Osteocyte (in vitro differentiated cells): ENCODE results near the gene NES. TPM values are rescaled to one million over a fixed set of nuclear protein-coding genes. Genes with fewer than 3 reads are reported as not detected.
A peak's percentile ranks its signal among the peaks of the same experiment; 100 is the strongest.

ENCODE experiments used
- DNase-seq: peaks from one replicate; pipeline ENCODE4 v3.0.0; 2021; ENCODE audit warnings: mixed read lengths; ENCODE audit not compliant: unreplicated experiment; ENCODE audit errors: extremely low spot score
- H3K27ac Mint-ChIP-seq: one replicate; pipeline ENCODE4 v1.8.0; 2021; ENCODE audit warnings: mild to moderate bottlenecking, mixed read lengths; ENCODE audit not compliant: unreplicated experiment
- H3K27me3 Mint-ChIP-seq: one replicate; pipeline ENCODE4 v1.8.0; 2021; ENCODE audit warnings: mixed read lengths; ENCODE audit not compliant: unreplicated experiment
- H3K36me3 Mint-ChIP-seq: one replicate; pipeline ENCODE4 v1.8.0; 2021; ENCODE audit warnings: mixed read lengths; ENCODE audit not compliant: unreplicated experiment
- H3K4me1 Mint-ChIP-seq: one replicate; pipeline ENCODE4 v1.8.0; 2021; ENCODE audit warnings: mixed read lengths; ENCODE audit not compliant: unreplicated experiment
- H3K4me3 Mint-ChIP-seq: one replicate; pipeline ENCODE4 v1.8.0; 2021; ENCODE audit warnings: mild to moderate bottlenecking, moderate library complexity, mixed read lengths; ENCODE audit not compliant: unreplicated experiment
- H3K9me3 Mint-ChIP-seq: one replicate; pipeline ENCODE4 v1.8.0; 2021; ENCODE audit warnings: mixed read lengths; ENCODE audit not compliant: unreplicated experiment
- total RNA-seq: library from RNA; stranded (reverse); gene quantifications from 2 replicates; pipeline ENCODE4 v1.2.1, GENCODE V29; 2021
- TF ChIP-seq, protein P1 (sequence below): fragments of 200-600 bp; sonication (generic); IDR thresholded peaks from 2 replicates; pipeline ENCODE4 v1.5.0; 2021; ENCODE audit warnings: antibody characterized with exemption, mild to moderate bottlenecking, moderate library complexity

Gene NES
- total RNA-seq, 1 donor from 2014 or later: 26.5 TPM

DNA sequence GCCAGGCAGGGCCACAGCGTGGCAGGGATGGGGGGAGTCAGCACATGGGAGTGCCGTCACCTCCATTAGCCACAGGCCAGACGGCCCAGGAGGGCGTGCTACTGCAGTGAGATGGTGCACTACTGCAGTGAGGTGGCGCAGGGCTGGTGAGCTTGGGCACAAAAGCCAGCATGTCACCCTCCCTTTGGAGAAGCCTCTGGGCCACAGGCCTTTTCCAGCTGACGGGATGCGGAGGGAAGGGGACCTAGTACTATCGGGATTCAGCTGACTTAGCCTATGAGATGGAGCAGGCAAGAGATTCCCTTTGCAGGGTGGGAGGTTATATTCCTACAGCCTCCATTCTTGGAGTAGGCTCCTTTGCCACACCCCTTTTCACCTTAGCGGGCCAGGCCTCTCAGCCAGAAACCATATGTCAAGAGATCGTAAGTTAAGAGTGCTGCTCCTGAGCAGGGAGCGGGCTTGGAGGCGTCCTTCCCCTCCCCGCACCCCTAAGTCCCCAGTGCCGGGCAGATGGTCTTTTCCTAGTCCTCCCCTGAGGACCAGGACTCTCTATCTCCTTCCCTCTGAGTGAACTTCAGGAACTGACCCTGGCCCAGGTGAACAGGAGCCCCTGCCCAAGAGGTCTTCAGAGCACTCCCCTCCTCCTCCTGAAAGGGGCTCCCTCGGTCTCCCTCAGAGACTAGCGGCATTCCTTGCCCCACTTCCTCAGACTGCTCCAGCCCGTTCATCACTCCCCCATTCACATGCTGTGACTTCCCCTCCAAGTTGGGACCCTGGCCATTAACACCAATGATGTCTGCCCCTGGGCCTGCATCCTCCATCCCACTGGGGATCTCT, 8.2 kb downstream of the NES start:
- TF ChIP-seq, protein P1, sequence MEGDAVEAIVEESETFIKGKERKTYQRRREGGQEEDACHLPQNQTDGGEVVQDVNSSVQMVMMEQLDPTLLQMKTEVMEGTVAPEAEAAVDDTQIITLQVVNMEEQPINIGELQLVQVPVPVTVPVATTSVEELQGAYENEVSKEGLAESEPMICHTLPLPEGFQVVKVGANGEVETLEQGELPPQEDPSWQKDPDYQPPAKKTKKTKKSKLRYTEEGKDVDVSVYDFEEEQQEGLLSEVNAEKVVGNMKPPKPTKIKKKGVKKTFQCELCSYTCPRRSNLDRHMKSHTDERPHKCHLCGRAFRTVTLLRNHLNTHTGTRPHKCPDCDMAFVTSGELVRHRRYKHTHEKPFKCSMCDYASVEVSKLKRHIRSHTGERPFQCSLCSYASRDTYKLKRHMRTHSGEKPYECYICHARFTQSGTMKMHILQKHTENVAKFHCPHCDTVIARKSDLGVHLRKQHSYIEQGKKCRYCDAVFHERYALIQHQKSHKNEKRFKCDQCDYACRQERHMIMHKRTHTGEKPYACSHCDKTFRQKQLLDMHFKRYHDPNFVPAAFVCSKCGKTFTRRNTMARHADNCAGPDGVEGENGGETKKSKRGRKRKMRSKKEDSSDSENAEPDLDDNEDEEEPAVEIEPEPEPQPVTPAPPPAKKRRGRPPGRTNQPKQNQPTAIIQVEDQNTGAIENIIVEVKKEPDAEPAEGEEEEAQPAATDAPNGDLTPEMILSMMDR: no peak
- no peaks in the 10 kb centered on the region for H3K9me3 Mint-ChIP-seq
- no peak for DNase-seq
- H3K36me3 Mint-ChIP-seq: peaks cover 19% of the 10 kb centered on the region
- no peaks in the 10 kb centered on the region for H3K27me3 Mint-ChIP-seq
- peaks cover 41% of the 10 kb centered on the region for H3K4me1 Mint-ChIP-seq
- no peak overlapping the region for H3K27ac Mint-ChIP-seq
- H3K4me3 Mint-ChIP-seq: no peak overlapping the region

DNA sequence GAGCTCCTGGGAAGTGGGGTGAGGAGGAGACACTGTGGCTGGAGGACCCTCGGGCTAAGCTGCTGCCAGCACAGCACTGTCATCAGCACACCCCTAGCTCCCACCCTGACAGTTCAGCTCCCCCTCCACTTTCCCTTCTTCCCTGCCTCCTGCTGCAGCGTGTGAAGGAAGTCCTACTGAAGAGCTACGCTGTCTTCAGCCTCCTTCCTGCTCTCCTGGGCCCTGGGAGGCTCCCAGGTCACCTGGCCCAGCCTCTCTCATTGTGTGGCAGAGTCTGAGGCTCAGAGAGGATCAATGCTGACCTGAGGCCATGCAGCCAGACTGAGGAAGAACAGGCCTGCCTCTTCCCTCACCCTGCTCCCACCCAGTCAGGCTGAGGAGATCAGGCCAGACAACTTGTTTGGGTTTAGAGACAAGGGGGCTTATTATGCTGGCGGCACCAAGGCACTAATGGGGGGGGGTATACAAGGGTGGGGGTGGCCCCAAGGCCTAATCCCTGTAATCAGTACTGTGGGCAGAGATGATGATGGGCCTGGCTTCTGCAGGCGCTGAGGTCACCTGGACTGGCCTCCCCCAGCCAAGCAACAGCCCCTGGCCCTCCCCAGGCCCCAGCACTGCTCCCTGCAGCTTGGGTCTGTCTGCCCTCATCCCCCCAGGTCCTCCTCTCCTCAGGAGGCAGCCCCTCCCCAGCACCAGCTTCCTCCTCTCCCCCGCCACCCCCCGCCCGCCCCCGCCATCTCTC, 9.1 kb downstream of the NES start:
- Mint-ChIP-seq H3K27me3 (no peaks in the 10 kb centered on the region), H3K27ac (peak overlapping the region; percentile 18), H3K4me1 (peaks cover 41% of the 10 kb centered on the region), H3K36me3 (peaks cover 16% of the 10 kb centered on the region), H3K9me3 (no peaks in the 10 kb centered on the region), H3K4me3 (no peak overlapping the region)
- TF ChIP-seq, protein P1: no peak
- DNase-seq: no peak

DNA sequence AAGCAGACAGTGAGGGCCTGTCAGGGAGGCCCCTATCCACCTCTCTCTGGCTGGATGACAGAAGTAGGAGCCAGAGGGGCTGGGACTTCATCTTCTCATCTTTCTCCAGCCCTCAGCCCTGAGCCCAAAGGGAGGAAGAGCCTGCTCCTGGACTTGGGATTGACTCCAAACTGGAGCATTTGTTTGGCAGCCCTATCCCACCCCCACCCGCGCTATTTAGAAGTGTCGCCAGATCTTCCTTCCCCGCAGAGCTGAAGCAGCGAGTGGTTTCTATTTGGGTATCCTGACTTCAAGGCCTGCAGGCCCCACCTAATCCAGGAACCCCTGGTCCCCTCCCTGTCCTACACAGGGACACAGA, 9.6 kb downstream of the NES start:
- Mint-ChIP-seq H3K9me3 (no peaks in the 10 kb centered on the region), H3K36me3 (peaks cover 16% of the 10 kb centered on the region), H3K27me3 (no peaks in the 10 kb centered on the region), H3K4me1 (peaks cover 43% of the 10 kb centered on the region), H3K27ac (peak overlapping the region; percentile 18), H3K4me3 (no peak overlapping the region)
- no peak for DNase-seq
- TF ChIP-seq, protein P1: no peak

DNA sequence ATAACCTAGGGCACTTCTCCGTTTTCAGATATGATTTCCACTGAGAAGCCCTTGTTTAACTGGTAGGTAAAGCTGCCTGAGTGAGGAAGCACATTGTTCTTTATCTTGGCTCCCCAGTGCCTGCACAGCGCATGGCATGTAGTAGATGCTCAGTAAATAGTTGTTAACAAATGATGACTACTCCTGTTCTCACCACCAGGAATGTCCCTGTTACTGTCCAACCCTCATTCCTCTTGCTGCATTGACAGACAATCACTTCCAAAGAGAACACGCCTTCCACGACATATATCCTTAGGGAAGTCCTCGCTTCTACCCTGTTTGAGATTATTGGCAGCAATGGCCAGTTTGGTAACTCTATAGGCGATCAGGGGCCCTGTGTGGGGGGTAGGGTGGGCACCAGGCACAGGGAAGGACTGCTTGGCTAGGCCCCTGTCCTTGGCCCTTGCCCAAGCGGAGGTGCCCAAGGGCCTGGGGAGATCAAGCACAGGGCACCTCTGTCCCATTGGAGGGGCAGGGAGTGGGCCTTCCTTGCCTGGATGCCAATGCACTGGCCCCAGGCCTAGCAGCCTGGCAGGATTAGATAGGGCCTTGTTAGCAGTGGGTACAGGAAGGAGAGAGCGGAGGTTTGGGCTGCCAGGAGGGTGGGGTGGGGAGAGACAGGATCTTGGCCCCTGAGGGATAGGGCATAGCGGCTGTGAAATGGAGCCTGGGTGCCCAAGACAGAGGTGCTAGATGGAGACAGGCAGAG, 10.2 kb downstream of the NES start:
- H3K9me3 Mint-ChIP-seq: no peaks in the 10 kb centered on the region
- H3K4me3 Mint-ChIP-seq: no peak overlapping the region
- no peaks in the 10 kb centered on the region for H3K27me3 Mint-ChIP-seq
- DNase-seq: no peak
- TF ChIP-seq, protein P1: no peak
- peaks cover 11% of the 10 kb centered on the region for H3K36me3 Mint-ChIP-seq
- H3K27ac Mint-ChIP-seq: no peak overlapping the region
- H3K4me1 Mint-ChIP-seq: peaks cover 48% of the 10 kb centered on the region

DNA sequence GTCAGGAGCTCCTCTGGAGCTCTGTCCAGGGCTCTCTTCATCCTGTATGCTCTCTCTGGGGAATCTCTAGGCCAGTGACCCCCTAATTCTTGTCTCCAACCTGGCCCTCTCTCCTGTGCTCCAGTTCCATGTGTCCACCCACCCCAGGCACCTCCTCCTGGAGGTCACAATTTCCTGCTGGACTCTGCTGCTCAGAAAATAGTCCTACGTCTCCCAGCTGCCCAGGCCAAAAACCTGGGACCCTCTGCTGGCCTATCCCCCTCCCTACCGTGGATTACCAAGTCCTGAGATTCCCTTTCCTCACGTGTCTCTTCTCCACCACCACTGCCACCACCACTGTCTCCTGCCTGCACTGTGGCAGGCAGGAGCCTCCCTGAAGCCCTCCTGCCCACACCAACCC, 11.7 kb downstream of the NES start:
- no peaks in the 10 kb centered on the region for H3K27me3 Mint-ChIP-seq
- DNase-seq: no peak
- H3K36me3 Mint-ChIP-seq: no peaks in the 10 kb centered on the region
- no peaks in the 10 kb centered on the region for H3K9me3 Mint-ChIP-seq
- H3K4me3 Mint-ChIP-seq: peak overlapping the region; percentile 6
- peaks cover 63% of the 10 kb centered on the region for H3K4me1 Mint-ChIP-seq
- H3K27ac Mint-ChIP-seq: no peak overlapping the region
- TF ChIP-seq, protein P1: no peak
